ENCODE results near the gene ITPKA.

DNA sequence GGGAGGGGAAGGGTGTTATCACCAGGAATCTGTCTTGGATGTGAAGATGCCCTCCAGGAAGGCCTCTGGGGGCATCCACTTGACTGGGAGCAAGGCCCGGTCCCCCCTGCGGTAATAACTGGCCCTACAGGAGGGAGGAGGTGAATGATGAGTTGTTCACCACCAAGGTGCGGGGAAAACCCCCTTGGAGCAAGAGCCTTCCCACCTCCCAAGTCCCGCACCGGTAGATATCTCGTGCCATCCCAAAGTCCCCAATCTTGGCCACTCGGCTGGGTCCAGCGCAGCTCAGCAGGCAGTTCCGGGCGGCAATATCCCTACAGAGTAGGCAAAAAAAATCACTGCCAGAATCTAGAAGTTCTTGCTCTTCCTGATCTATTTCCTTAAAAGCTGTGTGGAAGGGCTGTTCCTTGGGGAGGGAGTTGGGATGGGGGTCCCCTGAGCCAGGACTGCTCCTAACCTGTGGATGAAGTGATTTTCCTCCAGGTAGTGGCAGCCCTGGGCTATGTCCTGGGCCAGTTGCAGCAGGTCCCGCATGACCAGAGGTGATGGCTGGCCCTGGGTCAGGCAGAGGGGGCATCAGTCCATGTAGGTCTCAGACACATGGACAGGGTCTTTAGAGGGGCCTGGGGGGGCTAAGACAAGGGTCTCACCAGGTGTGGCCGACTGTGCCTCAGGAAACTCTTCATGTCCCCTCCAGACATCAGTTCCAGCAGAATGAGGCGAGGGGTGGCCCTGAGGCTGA, 11.2 kb downstream of the ITPKA start:
- TF ChIP-seq, protein P1, sequence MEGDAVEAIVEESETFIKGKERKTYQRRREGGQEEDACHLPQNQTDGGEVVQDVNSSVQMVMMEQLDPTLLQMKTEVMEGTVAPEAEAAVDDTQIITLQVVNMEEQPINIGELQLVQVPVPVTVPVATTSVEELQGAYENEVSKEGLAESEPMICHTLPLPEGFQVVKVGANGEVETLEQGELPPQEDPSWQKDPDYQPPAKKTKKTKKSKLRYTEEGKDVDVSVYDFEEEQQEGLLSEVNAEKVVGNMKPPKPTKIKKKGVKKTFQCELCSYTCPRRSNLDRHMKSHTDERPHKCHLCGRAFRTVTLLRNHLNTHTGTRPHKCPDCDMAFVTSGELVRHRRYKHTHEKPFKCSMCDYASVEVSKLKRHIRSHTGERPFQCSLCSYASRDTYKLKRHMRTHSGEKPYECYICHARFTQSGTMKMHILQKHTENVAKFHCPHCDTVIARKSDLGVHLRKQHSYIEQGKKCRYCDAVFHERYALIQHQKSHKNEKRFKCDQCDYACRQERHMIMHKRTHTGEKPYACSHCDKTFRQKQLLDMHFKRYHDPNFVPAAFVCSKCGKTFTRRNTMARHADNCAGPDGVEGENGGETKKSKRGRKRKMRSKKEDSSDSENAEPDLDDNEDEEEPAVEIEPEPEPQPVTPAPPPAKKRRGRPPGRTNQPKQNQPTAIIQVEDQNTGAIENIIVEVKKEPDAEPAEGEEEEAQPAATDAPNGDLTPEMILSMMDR (IDR thresholded peaks at IDR 0.05) = no peak
- no peak for TF ChIP-seq POLR2A (IDR thresholded peaks at IDR 0.05)
- no peak for TF ChIP-seq POLR2AphosphoS5 (IDR thresholded peaks at IDR 0.05)

Data from upper lobe of left lung (tissue), 4 donors.